ENCODE results near the gene PSEN2.

PSEN2 gene

DNA sequence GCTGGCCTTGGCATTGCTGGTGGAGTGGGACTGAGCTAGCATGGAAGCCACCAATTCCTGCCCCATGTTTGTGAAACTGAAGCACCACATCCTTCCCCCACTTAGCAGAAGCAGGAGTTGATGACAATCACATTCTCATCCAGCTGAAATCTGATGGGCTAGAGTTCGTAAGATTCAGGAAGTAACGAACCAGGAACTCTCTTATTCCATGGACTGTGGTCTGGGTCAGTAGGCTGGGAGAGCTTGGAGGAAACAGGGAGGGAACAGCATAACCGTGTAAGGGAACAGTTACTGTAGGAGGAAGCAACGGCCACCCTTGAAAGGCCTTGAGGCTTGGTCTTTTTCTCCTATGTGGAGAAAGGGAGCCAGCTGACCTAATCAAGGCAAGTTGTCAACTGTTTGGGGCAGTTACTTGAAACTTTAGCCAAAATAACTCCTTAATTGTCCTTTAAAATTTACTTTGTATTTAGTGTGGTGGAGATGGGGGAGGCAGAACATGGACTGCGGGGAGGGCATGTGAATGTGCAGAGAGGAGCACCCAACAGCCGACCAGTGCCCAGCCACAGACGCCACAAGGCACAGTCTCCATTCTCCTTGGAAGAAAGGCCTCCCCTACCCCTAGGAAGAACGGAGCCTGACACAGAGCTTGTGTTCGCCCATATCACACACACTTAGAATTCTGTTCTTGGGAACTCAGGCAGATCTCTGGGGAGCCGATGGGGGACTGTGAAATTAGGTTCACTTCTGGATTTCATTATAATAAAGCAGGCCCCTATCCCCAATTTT, 67.7 kb downstream of the PSEN2 start:
- peak overlapping the region; percentile 81 for H3K4me2 ChIP-seq (ENCODE audit: low read length)
- peaks cover 14% of the 10 kb centered on the region for H3K4me1 ChIP-seq (ENCODE audit: low read length)
- H3K9me3 ChIP-seq (ENCODE audit: insufficient read depth, low read length) = peaks cover 19% of the 10 kb centered on the region
- TF ChIP-seq EZH2phosphoT487 (IDR thresholded peaks at IDR 0.05; ENCODE audit: low read depth) = no peak
- TF ChIP-seq, protein P1, sequence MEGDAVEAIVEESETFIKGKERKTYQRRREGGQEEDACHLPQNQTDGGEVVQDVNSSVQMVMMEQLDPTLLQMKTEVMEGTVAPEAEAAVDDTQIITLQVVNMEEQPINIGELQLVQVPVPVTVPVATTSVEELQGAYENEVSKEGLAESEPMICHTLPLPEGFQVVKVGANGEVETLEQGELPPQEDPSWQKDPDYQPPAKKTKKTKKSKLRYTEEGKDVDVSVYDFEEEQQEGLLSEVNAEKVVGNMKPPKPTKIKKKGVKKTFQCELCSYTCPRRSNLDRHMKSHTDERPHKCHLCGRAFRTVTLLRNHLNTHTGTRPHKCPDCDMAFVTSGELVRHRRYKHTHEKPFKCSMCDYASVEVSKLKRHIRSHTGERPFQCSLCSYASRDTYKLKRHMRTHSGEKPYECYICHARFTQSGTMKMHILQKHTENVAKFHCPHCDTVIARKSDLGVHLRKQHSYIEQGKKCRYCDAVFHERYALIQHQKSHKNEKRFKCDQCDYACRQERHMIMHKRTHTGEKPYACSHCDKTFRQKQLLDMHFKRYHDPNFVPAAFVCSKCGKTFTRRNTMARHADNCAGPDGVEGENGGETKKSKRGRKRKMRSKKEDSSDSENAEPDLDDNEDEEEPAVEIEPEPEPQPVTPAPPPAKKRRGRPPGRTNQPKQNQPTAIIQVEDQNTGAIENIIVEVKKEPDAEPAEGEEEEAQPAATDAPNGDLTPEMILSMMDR (IDR thresholded peaks at IDR 0.05; ENCODE audit: low read depth, low read length) = no peak
- no peak overlapping the region for H3K27ac ChIP-seq (ENCODE audit: low read length)
- peak overlapping the region; percentile 48; the same call in 1 of the 2 replicates for H2AFZ ChIP-seq (ENCODE audit: low read depth, low read length)
- H3K4me3 ChIP-seq (ENCODE audit: low read length) = peak overlapping the region; percentile 82; the same call in 1 of the 2 replicates
- peaks cover 7% of the 10 kb centered on the region for H3K36me3 ChIP-seq (replicated peaks; ENCODE audit: low read depth, low read length)
- H3K79me2 ChIP-seq (ENCODE audit: low read length) = peaks cover 29% of the 10 kb centered on the region
- no peaks in the 10 kb centered on the region for H4K20me1 ChIP-seq (ENCODE audit: insufficient read depth, low read length)
- no peaks in the 10 kb centered on the region for H3K27me3 ChIP-seq (ENCODE audit: low read depth, low read length)
- no peak overlapping the region for H3K9ac ChIP-seq (ENCODE audit: low read length)

DNA sequence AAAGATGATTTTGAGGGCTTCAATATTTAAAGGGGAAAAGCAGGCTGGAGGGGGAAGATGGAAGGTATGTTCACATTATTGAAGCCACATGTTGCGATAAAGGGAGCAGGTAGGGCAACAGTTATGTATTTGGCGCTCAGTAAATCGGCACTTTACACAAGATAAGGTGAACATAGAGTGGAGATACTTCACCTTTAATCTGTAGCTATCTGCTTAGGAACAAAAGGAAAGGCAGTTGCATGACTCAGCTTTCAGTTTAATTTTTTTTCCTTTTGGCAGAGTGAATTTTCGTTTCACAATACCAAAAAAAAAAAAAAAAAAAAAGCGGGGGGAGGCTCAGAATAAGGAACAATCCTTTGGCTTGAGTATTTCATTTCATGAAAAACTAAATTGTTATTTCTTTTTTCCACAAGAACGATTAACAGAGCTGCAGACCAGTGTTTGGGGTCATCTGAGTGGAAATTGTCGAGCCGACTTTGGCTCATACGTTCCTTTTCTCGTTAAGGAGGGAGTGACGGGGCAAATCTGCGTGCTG, 68.6 kb downstream of the PSEN2 start:
- H3K36me3 ChIP-seq (replicated peaks; ENCODE audit: low read depth, low read length) = peaks cover 7% of the 10 kb centered on the region
- H3K9ac ChIP-seq (ENCODE audit: low read length) = peak overlapping the region; percentile 86
- H2AFZ ChIP-seq (ENCODE audit: low read depth, low read length) = peak overlapping the region; percentile 85
- H3K27me3 ChIP-seq (ENCODE audit: low read depth, low read length) = no peaks in the 10 kb centered on the region
- H3K4me2 ChIP-seq (ENCODE audit: low read length) = peak overlapping the region; percentile 81
- H3K4me1 ChIP-seq (ENCODE audit: low read length) = peaks cover 14% of the 10 kb centered on the region
- 0 out of 2 replicates have a peak, but pooled peaks cover 4% of the 10 kb centered on the region for H4K20me1 ChIP-seq (ENCODE audit: insufficient read depth, low read length)
- no peak for TF ChIP-seq EZH2phosphoT487 (IDR thresholded peaks at IDR 0.05; ENCODE audit: low read depth)
- TF ChIP-seq, protein P1 (IDR thresholded peaks at IDR 0.05; ENCODE audit: low read depth, low read length) = no peak
- peak overlapping the region; percentile 91 for H3K27ac ChIP-seq (ENCODE audit: low read length)
- H3K79me2 ChIP-seq (ENCODE audit: low read length) = peaks cover 38% of the 10 kb centered on the region
- peaks cover 18% of the 10 kb centered on the region for H3K9me3 ChIP-seq (ENCODE audit: insufficient read depth, low read length)
- H3K4me3 ChIP-seq (ENCODE audit: low read length) = peak overlapping the region; percentile 82

DNA sequence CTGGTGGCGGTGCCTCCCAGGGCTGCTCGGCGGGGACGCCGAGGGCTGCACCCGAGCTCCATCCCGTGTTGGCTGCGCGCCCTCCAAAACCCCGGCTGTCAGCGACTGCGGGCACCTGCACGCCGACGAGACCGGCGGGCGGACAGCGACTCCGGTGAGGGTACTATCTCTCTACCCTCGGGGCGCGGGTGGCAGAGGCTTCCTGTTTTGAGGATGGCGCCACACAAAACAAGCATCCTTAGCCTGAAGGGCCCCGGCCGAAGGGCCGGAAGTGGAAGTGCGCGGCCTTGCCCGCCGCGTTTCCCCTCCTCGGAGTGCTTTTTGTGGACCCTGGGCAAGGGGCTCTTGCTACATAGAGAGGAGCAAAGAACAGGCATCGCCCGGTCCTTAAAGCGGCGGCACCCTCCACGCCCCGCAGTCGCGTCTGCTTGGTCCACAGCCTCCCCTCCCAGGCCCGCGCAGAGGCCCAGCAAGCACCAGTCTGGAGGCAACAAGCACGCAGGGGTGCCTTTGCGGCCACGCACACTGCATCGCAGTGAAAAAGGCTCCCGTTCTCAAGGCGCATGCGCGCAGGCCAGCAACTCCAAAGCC, 69.1 kb downstream of the PSEN2 start:
- H3K27me3 ChIP-seq (ENCODE audit: low read depth, low read length) = no peaks in the 10 kb centered on the region
- peak overlapping the region; percentile 82 for H3K4me3 ChIP-seq (ENCODE audit: low read length)
- peak overlapping the region; percentile 91 for H3K27ac ChIP-seq (ENCODE audit: low read length)
- H3K4me1 ChIP-seq (ENCODE audit: low read length) = peaks cover 14% of the 10 kb centered on the region
- H3K36me3 ChIP-seq (replicated peaks; ENCODE audit: low read depth, low read length) = peaks cover 6% of the 10 kb centered on the region
- 0 out of 2 replicates have a peak, but pooled peaks cover 5% of the 10 kb centered on the region for H4K20me1 ChIP-seq (ENCODE audit: insufficient read depth, low read length)
- peaks cover 41% of the 10 kb centered on the region for H3K79me2 ChIP-seq (ENCODE audit: low read length)
- H3K9me3 ChIP-seq (ENCODE audit: insufficient read depth, low read length) = peaks cover 13% of the 10 kb centered on the region
- peak overlapping the region; percentile 85 for H2AFZ ChIP-seq (ENCODE audit: low read depth, low read length)
- TF ChIP-seq EZH2phosphoT487 (IDR thresholded peaks at IDR 0.05; ENCODE audit: low read depth) = no peak
- TF ChIP-seq, protein P1 (IDR thresholded peaks at IDR 0.05; ENCODE audit: low read depth, low read length) = peak; percentile 8; the same call in 1 of the 2 replicates
- peak overlapping the region; percentile 86 for H3K9ac ChIP-seq (ENCODE audit: low read length)
- peak overlapping the region; percentile 81 for H3K4me2 ChIP-seq (ENCODE audit: low read length)
